Endodermal cell (in vitro differentiated cells): ENCODE measurements around the gene CPOX. TPM values are rescaled to one million over a fixed set of nuclear protein-coding genes. Genes with fewer than 3 reads are reported as not detected.

Experiments
- DNase-seq: peaks from one replicate; pipeline ENCODE4 v3.0.0-alpha.2; 2017
- H3K27ac ChIP-seq: 2 replicates; pipeline ENCODE4 v1.5.1; 2013; ENCODE audit warnings: mild to moderate bottlenecking, low read depth, low read length, moderate library complexity
- H3K27me3 ChIP-seq: 2 replicates; pipeline ENCODE4 v1.6.1; 2013; ENCODE audit warnings: mild to moderate bottlenecking, low read length, moderate library complexity; ENCODE audit not compliant: insufficient read depth, control insufficient read depth, poor library complexity, severe bottlenecking
- H3K36me3 ChIP-seq: 2 replicates; pipeline ENCODE4 v1.7.0; 2013; ENCODE audit warnings: mild to moderate bottlenecking, low read length, moderate library complexity; ENCODE audit not compliant: control insufficient read depth, insufficient read depth
- H3K4me1 ChIP-seq: one replicate; pipeline ENCODE4 v1.7.0; 2013; ENCODE audit warnings: low read length; ENCODE audit not compliant: control insufficient read depth, insufficient read depth
- H3K4me3 ChIP-seq: 2 replicates; pipeline ENCODE4 v1.5.1; 2013; ENCODE audit warnings: mild to moderate bottlenecking, low read length, moderate library complexity
- H3K9ac ChIP-seq: 2 replicates; pipeline ENCODE4 v1.6.1; 2013; ENCODE audit warnings: mild to moderate bottlenecking, low read length, moderate library complexity; ENCODE audit not compliant: poor library complexity, severe bottlenecking; ENCODE audit errors: extremely low read depth
- H3K9me3 ChIP-seq: 2 replicates; pipeline ENCODE4 v1.6.1; 2013; ENCODE audit warnings: mild to moderate bottlenecking, low read length, moderate library complexity; ENCODE audit not compliant: control insufficient read depth
- H3K27ac Mint-ChIP-seq: 2 replicates; pipeline ENCODE4 v1.8.0; 2020; ENCODE audit warnings: mixed read lengths
- H3K27me3 Mint-ChIP-seq: 2 replicates; pipeline ENCODE4 v1.8.0; 2021; ENCODE audit warnings: mild to moderate bottlenecking, mixed read lengths; ENCODE audit not compliant: insufficient read depth
- H3K36me3 Mint-ChIP-seq: 2 replicates; pipeline ENCODE4 v1.8.0; 2020; ENCODE audit warnings: low read depth, mixed read lengths
- H3K4me1 Mint-ChIP-seq: 2 replicates; pipeline ENCODE4 v1.8.0; 2020; ENCODE audit warnings: mixed read lengths
- H3K4me3 Mint-ChIP-seq: 2 replicates; pipeline ENCODE4 v1.8.0; 2020; ENCODE audit warnings: mild to moderate bottlenecking, moderate library complexity, mixed read lengths
- H3K9me3 Mint-ChIP-seq: 2 replicates; pipeline ENCODE4 v1.8.0; 2020; ENCODE audit warnings: mild to moderate bottlenecking, mixed read lengths
- CTCF ChIP-seq: fragments of 200-600 bp; sonication (generic); conservative IDR thresholded peaks from 2 replicates; pipeline ENCODE4 v1.5.0; 2021; ENCODE audit warnings: antibody characterized with exemption, mild to moderate bottlenecking
- WGBS, 2 experiments: methylation state at CpG; one replicate each; pipeline versions ENCODE4 v1.1.5 to v1.1.7; 2013; ENCODE audit warnings: missing lambda C conversion rate in 2 of 2, mixed read lengths in 1 of 2; ENCODE audit not compliant: insufficient coverage in 1 of 2, insufficient read length in 1 of 2; 5-methylcytosine and 5-hydroxymethylcytosine counted together
- total RNA-seq, 2 donors: library from RNA; stranded (reverse); fragmentation: NEBNext Ultra II Directional in 1 of 2; extraction: Animal tissue kit (Norgen Biotek cat#: 25700) in 1 of 2; gene quantifications; 2 replicates in 1 of 2; 3 replicates in 1 of 2; pipeline ENCODE4 v1.2.1, GENCODE V29; 2021

Gene CPOX
- total RNA-seq, 2 donors from 2014 or later = 18.0 to 20.3 TPM

GRCh38 chr3:98623572-98624280 is 30.3 kb upstream of the CPOX start:
- Histone ChIP-seq H3K9me3 (no peaks in the 10 kb centered on the region), H3K4me3 (no peak overlapping the region), H3K27ac (no peak overlapping the region), H3K9ac (no peak overlapping the region), H3K36me3 (no peaks in the 10 kb centered on the region), H3K4me1 (no peaks in the 10 kb centered on the region), H3K27me3 (no peaks in the 10 kb centered on the region)
- Mint-ChIP-seq H3K36me3 (no peaks in the 10 kb centered on the region), H3K27ac (no peak overlapping the region), H3K4me1 (peaks cover 6% of the 10 kb centered on the region), H3K4me3 (no peak overlapping the region), H3K27me3 (no peaks in the 10 kb centered on the region), H3K9me3 (no peaks in the 10 kb centered on the region)
- no peak for TF ChIP-seq CTCF
- no peak for DNase-seq
- WGBS, 2 experiments = 80 to 83% methylated on average over 2 to 3 of the region's 3 CpGs

GRCh38 chr3:98617841-98618240 is 24.4 kb upstream of the CPOX start:
- Mint-ChIP-seq H3K9me3 (no peaks in the 10 kb centered on the region), H3K4me1 (no peaks in the 10 kb centered on the region), H3K27me3 (no peaks in the 10 kb centered on the region), H3K4me3 (no peak overlapping the region), H3K36me3 (no peaks in the 10 kb centered on the region), H3K27ac (no peak overlapping the region)
- TF ChIP-seq CTCF = no peak
- H3K36me3 ChIP-seq = no peaks in the 10 kb centered on the region
- no peaks in the 10 kb centered on the region for H3K4me1 ChIP-seq
- no peak overlapping the region for H3K9ac ChIP-seq
- H3K27ac ChIP-seq = no peak overlapping the region
- no peaks in the 10 kb centered on the region for H3K9me3 ChIP-seq
- no peak for DNase-seq
- H3K4me3 ChIP-seq = no peak overlapping the region
- H3K27me3 ChIP-seq = no peaks in the 10 kb centered on the region
- 86 to 100% methylated on average over 2 of the region's 2 CpGs for WGBS, 2 experiments

GRCh38 chr3:98613616-98614015 is 20.2 kb upstream of the CPOX start:
- Histone ChIP-seq H3K4me1 (no peaks in the 10 kb centered on the region), H3K27me3 (no peaks in the 10 kb centered on the region), H3K36me3 (no peaks in the 10 kb centered on the region), H3K9me3 (no peaks in the 10 kb centered on the region), H3K4me3 (no peak overlapping the region), H3K9ac (no peak overlapping the region), H3K27ac (no peak overlapping the region)
- H3K9me3 Mint-ChIP-seq = no peaks in the 10 kb centered on the region
- WGBS, 2 experiments = 90% methylated on average over 3 to 4 of the region's 4 CpGs
- TF ChIP-seq CTCF = no peak
- H3K36me3 Mint-ChIP-seq = no peaks in the 10 kb centered on the region
- DNase-seq = no peak
- no peaks in the 10 kb centered on the region for H3K4me1 Mint-ChIP-seq
- no peaks in the 10 kb centered on the region for H3K27me3 Mint-ChIP-seq
- no peak overlapping the region for H3K4me3 Mint-ChIP-seq
- no peak overlapping the region for H3K27ac Mint-ChIP-seq
